K562 (cell line): ENCODE data around the gene GADD45G.

Source experiments
- CTCF ChIP-seq, 3 experiments: IDR thresholded peaks in 2 of 3; conservative IDR thresholded peaks in 1 of 3; 2 replicates each; pipeline ENCODE4 v1.5.1; 2011 to 2012; ENCODE audit warnings: low read length in 3 of 3, mild to moderate bottlenecking in 3 of 3, control low read depth in 2 of 3, improper control_type of control experiment in 1 of 3, inconsistent platforms in 1 of 3, low read depth in 1 of 3, mixed read lengths in 1 of 3, moderate library complexity in 1 of 3; ENCODE audit not compliant: insufficient read depth in 2 of 3
- HDAC2 ChIP-seq: fragments of 450-650 bp; IDR thresholded peaks from 2 replicates; pipeline ENCODE4 v1.6.1; 2016; ENCODE audit warnings: mild to moderate bottlenecking
- NR3C1 ChIP-seq: sonication (generic); formaldehyde crosslinking; IDR thresholded peaks from 2 replicates; pipeline ENCODE4 v1.8.1; 2022; ENCODE audit warnings: missing genetic modification reagents
- SP2 ChIP-seq: IDR thresholded peaks from 2 replicates; pipeline ENCODE4 v1.6.1; 2011; ENCODE audit warnings: mild to moderate bottlenecking, low read depth, low read length, moderate library complexity; ENCODE audit not compliant: poor library complexity, severe bottlenecking; ENCODE audit errors: extremely low read depth
- SRSF9 ChIP-seq: fragments of 200-400 bp; formaldehyde crosslinking; IDR thresholded peaks from 2 replicates; pipeline ENCODE4 v1.6.1; 2017; ENCODE audit warnings: low read depth, low read length, borderline replicate concordance
- ZC3H4 ChIP-seq: sonication (generic); formaldehyde crosslinking; IDR thresholded peaks from 2 replicates; pipeline ENCODE4 v1.9.0; 2021; ENCODE audit warnings: missing genetic modification reagents, borderline replicate concordance

- TF ChIP-seq HDAC2 = no peak
- TF ChIP-seq SP2 = no peak
- no peak for TF ChIP-seq SRSF9
- TF ChIP-seq CTCF (IDR thresholded peaks at IDR 0.05 in 2 of 3, conservative IDR thresholded peaks at IDR 0.05 in 1 of 3; ENCODE audit: insufficient read depth in 2 of 3, low read depth in 1 of 3, low read length in 3 of 3) = no peak
- no peak for TF ChIP-seq NR3C1 (CRISPR knock-in tag)
- TF ChIP-seq ZC3H4 (CRISPR knock-in tag) = no peak
Measured at GRCh38 chr9:89558948-89559347, 45.9 kb upstream of the GADD45G start.
